Naive thymus-derived CD8-positive, alpha-beta T cell (primary cell): Measurements from ENCODE around the gene EPHB2. TPM values are rescaled to one million over a fixed set of nuclear protein-coding genes. Genes with fewer than 3 reads are reported as not detected.

ENCODE experiments used
- ATAC-seq, 2 donors: fragments of 150-1000 bp; cut with Tn5 transposase in 1 of 2; sonication (Bioruptor Pico), chemical (Tn5 transposase) in 1 of 2; 1 replicate in 1 of 2; 2 replicates in 1 of 2; pipeline ENCODE4 v1.10.0; 2021; ENCODE audit warnings: mild to moderate bottlenecking in 2 of 2, moderate library complexity in 2 of 2
- POLR2A ChIA-PET: fragments of 350-600 bp; sonication (Branson Sonifier 250); formaldehyde crosslinking; loops from one replicate; lab custom pipeline; 2021; ENCODE audit warnings: antibody characterized with exemption; lab: Charles Lee
- DNase-seq, 10 donors: peaks; one replicate each; pipeline versions ENCODE4 v3.0.0 to v3.0.0-alpha.2; 2020 to 2022
- H3K27ac Mint-ChIP-seq, 10 donors: one replicate each; pipeline ENCODE4 v1.8.0; 2020 to 2022; ENCODE audit warnings: mild to moderate bottlenecking in 10 of 10, mixed read lengths in 10 of 10, moderate library complexity in 4 of 10, inconsistent platforms in 1 of 10
- H3K27me3 Mint-ChIP-seq, 5 donors: one replicate each; pipeline ENCODE4 v1.8.0; 2021 to 2022; ENCODE audit warnings: mixed read lengths in 5 of 5
- H3K36me3 Mint-ChIP-seq, 3 donors: one replicate each; pipeline ENCODE4 v1.8.0; 2020 to 2022; ENCODE audit warnings: mixed read lengths in 3 of 3, mild to moderate bottlenecking in 2 of 3, inconsistent platforms in 1 of 3
- H3K4me1 Mint-ChIP-seq, 4 donors: one replicate each; pipeline ENCODE4 v1.8.0; 2021 to 2022; ENCODE audit warnings: mixed read lengths in 4 of 4
- H3K4me3 Mint-ChIP-seq, 10 donors: one replicate each; pipeline ENCODE4 v1.8.0; 2020 to 2022; ENCODE audit warnings: mild to moderate bottlenecking in 10 of 10, mixed read lengths in 10 of 10, moderate library complexity in 6 of 10, inconsistent platforms in 1 of 10
- H3K9me3 Mint-ChIP-seq, 9 donors: one replicate each; pipeline ENCODE4 v1.8.0; 2020 to 2022; ENCODE audit warnings: mixed read lengths in 9 of 9, mild to moderate bottlenecking in 3 of 9, inconsistent platforms in 1 of 9, moderate library complexity in 1 of 9
- polyA plus RNA-seq, 3 donors: library from polyadenylated mRNA; unstranded; fragments of 300-500 nt; fragmentation: Illumina TruSeq; gene quantifications; one replicate each; pipeline ENCODE4 v1.2.3, GENCODE V29; 2021
- total RNA-seq, 8 experiments: library from RNA in 2 of 8; stranded (reverse) in 2 of 8; gene quantifications; one replicate each; pipeline ENCODE4 v1.2.3 and lab custom pipeline; 2021 to 2026

Gene EPHB2
- total and polyA plus RNA-seq, 5 experiments from 2014 or later: 0.21 to 0.25 TPM; not detected in 3

- H3K27ac Mint-ChIP-seq: no peak overlapping the region
- no peak overlapping the region for H3K4me3 Mint-ChIP-seq
- no peaks in the 10 kb centered on the region for H3K9me3 Mint-ChIP-seq
- ATAC-seq: no peak
- H3K27me3 Mint-ChIP-seq: peaks cover 12 to 33% (median 22%) of the 10 kb centered on the region in 5 donors
- no peaks in the 10 kb centered on the region for H3K36me3 Mint-ChIP-seq
- POLR2A ChIA-PET: no interaction called here
- H3K4me1 Mint-ChIP-seq: no peaks in the 10 kb centered on the region
- DNase-seq: no peak
These were observed 33.6 kb upstream of the EPHB2 start for GRCh38 chr1:22676916-22677583.

- H3K4me3 Mint-ChIP-seq: no peak overlapping the region
- no peaks in the 10 kb centered on the region for H3K9me3 Mint-ChIP-seq
- DNase-seq (no peak), ATAC-seq (no peak)
- H3K4me1 Mint-ChIP-seq: no peaks in the 10 kb centered on the region
- POLR2A ChIA-PET: no interaction called here
- H3K27ac Mint-ChIP-seq: no peak overlapping the region
- H3K27me3 Mint-ChIP-seq: peaks cover 7 to 22% (median 17%) of the 10 kb centered on the region in 5 donors
- H3K36me3 Mint-ChIP-seq: no peaks in the 10 kb centered on the region
These were observed 32.4 kb upstream of the EPHB2 start for GRCh38 chr1:22677931-22678896.

GRCh38 chr1:22680726-22681125 is 29.9 kb upstream of the EPHB2 start:
- Mint-ChIP-seq H3K9me3 (no peaks in the 10 kb centered on the region), H3K4me3 (no peak overlapping the region), H3K27me3 (peaks cover 8 to 32% (median 18%) of the 10 kb centered on the region in 5 donors), H3K4me1 (no peaks in the 10 kb centered on the region), H3K36me3 (no peaks in the 10 kb centered on the region), H3K27ac (no peak overlapping the region)
- POLR2A ChIA-PET: no interaction called here
- DNase-seq (no peak), ATAC-seq (no peak)

GRCh38 chr1:22681556-22682276 is 28.9 kb upstream of the EPHB2 start:
- Mint-ChIP-seq H3K36me3 (no peaks in the 10 kb centered on the region), H3K27me3 (peaks cover 8 to 35% (median 25%) of the 10 kb centered on the region in 5 donors), H3K27ac (no peak overlapping the region), H3K4me3 (no peak overlapping the region), H3K9me3 (no peaks in the 10 kb centered on the region), H3K4me1 (no peaks in the 10 kb centered on the region)
- no peak for ATAC-seq
- DNase-seq: no peak
- POLR2A ChIA-PET: no interaction called here

- peaks cover 15 to 47% (median 33%) of the 10 kb centered on the region in 5 donors for H3K27me3 Mint-ChIP-seq
- ATAC-seq (no peak), DNase-seq (peak in 1 of 10 donors; percentile 4)
- POLR2A ChIA-PET: no interaction called here
- no peak overlapping the region for H3K4me3 Mint-ChIP-seq
- H3K4me1 Mint-ChIP-seq: no peaks in the 10 kb centered on the region
- no peaks in the 10 kb centered on the region for H3K9me3 Mint-ChIP-seq
- no peak overlapping the region for H3K27ac Mint-ChIP-seq
- H3K36me3 Mint-ChIP-seq: no peaks in the 10 kb centered on the region
These were observed 27.1 kb upstream of the EPHB2 start for GRCh38 chr1:22683547-22683946.

DNA sequence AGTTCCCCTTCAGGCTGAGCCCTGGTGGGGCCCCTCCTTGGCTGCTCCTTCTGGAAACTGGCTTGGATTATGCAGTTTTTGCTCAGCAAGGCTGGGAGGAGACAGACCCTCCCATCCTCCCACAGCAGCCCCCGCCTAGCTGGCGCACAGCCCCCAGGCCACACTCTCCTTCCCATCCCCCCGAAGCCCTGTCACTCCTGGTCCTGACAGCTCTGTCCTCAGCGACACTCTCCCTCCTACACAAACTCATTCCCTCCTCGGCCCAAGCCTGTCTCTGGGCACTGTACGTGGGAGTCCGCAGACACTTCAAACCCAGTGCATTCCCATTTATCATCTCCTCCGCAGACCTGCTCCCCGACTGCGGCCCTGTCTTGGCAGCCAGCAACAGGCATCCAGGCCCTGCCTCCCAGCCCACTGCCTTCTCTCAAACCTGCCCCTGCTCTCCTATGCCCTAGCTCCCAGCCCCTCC is 25.0 kb upstream of the EPHB2 start:
- ATAC-seq (no peak), DNase-seq (peak in 1 of 10 donors; percentile 26)
- Mint-ChIP-seq H3K27ac (peak overlapping the region in 1 of 10 donors; percentile 77), H3K9me3 (no peaks in the 10 kb centered on the region), H3K4me1 (no peaks in the 10 kb centered on the region), H3K36me3 (no peaks in the 10 kb centered on the region), H3K4me3 (no peak overlapping the region), H3K27me3 (peaks cover 15 to 48% (median 34%) of the 10 kb centered on the region in 5 donors)
- POLR2A ChIA-PET: no interaction called here

DNA sequence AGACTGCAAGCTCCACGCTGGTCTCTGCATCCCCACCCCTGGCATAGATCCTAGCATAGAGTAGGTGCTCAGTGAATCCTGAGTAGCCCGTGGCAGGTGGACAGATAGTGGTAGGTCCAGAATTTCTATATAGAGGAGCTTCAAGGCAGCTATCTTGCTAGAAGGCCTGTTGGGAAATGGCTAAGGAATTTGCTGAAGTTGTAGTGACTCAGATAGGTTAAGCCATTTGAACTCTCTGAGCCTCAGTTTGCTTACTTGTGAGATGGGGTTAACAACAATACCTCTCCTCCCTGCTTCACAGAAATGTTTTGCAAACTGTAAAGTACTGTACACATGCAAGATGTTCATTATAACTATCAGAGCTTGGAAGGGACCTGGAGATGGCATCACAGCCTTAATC is 23.4 kb upstream of the EPHB2 start:
- no peaks in the 10 kb centered on the region for H3K4me1 Mint-ChIP-seq
- H3K27me3 Mint-ChIP-seq: peaks cover 13 to 43% (median 34%) of the 10 kb centered on the region in 5 donors
- H3K4me3 Mint-ChIP-seq: no peak overlapping the region
- ATAC-seq: no peak
- H3K36me3 Mint-ChIP-seq: no peaks in the 10 kb centered on the region
- peak in 1 of 10 donors; percentile 21 for DNase-seq
- POLR2A ChIA-PET: no interaction called here
- no peak overlapping the region for H3K27ac Mint-ChIP-seq
- no peaks in the 10 kb centered on the region for H3K9me3 Mint-ChIP-seq

GRCh38 chr1:22688466-22688865 is 22.2 kb upstream of the EPHB2 start:
- H3K4me1 Mint-ChIP-seq: no peaks in the 10 kb centered on the region
- no peak overlapping the region for H3K4me3 Mint-ChIP-seq
- H3K36me3 Mint-ChIP-seq: no peaks in the 10 kb centered on the region
- H3K27me3 Mint-ChIP-seq: peaks cover 11 to 43% (median 33%) of the 10 kb centered on the region in 5 donors
- H3K27ac Mint-ChIP-seq: no peak overlapping the region
- DNase-seq: no peak
- POLR2A ChIA-PET: no interaction called here
- ATAC-seq: no peak
- H3K9me3 Mint-ChIP-seq: no peaks in the 10 kb centered on the region

DNA sequence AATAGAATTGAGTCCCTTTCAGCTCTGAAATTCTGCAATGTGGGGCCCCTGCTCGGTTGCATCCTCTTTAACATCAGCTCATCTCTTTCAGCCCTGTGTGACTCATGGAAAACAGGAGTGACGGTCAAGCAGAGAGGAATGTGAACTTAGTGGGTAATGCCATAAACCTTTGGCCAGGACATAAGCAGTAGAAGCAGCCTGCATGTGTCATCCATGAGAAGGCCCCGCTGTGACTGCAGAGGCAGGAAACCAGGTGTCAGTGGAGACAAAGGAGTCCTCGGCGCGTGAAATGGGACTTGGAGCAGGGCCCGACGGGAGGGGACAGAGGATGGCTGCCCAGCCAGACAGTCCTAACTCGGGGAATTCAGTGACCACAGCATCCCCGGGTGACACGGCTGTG is 21.1 kb upstream of the EPHB2 start:
- Mint-ChIP-seq H3K9me3 (no peaks in the 10 kb centered on the region), H3K36me3 (no peaks in the 10 kb centered on the region), H3K27ac (no peak overlapping the region), H3K4me1 (no peaks in the 10 kb centered on the region), H3K4me3 (no peak overlapping the region), H3K27me3 (peaks cover 7 to 32% (median 25%) of the 10 kb centered on the region in 5 donors)
- ATAC-seq (no peak), DNase-seq (peak in 1 of 10 donors; percentile 32)
- POLR2A ChIA-PET: no interaction called here

DNA sequence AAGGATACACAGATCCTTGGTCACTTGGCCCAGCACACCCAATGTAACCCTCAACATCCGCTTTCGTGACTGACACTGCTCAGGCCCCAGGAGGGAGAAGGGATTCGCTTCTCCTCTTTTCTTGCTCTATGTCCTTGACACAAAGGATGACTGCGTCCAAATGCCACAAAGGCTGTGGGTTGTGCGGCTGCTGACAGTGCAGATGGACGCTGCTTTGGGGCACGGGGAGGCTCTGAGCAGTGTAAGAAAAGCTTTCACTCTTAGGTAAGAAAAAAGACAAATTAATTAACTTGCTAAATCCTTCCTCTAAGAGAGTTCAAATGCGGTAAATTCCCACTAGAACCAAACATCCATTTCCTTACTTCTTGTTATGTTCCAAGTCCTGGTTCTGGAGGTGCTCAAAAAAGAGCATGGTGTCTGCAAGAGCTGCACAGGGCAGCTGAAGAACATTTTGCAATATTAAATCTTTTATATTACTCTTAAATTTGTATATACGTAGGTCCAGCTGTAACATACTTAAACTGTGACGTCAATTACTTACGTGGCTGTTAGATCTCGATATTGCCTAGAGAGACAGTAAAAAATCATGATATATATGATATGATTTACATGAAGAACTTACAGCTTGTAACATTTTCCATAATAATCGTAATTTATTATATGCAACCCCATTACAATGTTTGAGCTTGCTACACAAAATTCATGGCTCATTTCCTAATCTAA is 19.4 kb upstream of the EPHB2 start:
- ATAC-seq (no peak), DNase-seq (peak in 1 of 10 donors; percentile 4)
- Mint-ChIP-seq H3K36me3 (no peaks in the 10 kb centered on the region), H3K27ac (no peak overlapping the region), H3K9me3 (no peaks in the 10 kb centered on the region), H3K4me3 (no peak overlapping the region), H3K4me1 (no peaks in the 10 kb centered on the region), H3K27me3 (peaks cover 7 to 20% (median 12%) of the 10 kb centered on the region in 5 donors)
- POLR2A ChIA-PET: no interaction called here

GRCh38 chr1:22694172-22694571 is 16.5 kb upstream of the EPHB2 start:
- POLR2A ChIA-PET: no interaction called here
- peaks cover 0 to 3% (median 0%) of the 10 kb centered on the region in 5 donors for H3K27me3 Mint-ChIP-seq
- no peaks in the 10 kb centered on the region for H3K9me3 Mint-ChIP-seq
- no peaks in the 10 kb centered on the region for H3K4me1 Mint-ChIP-seq
- ATAC-seq (no peak), DNase-seq (peak in 1 of 10 donors; percentile 15)
- no peak overlapping the region for H3K27ac Mint-ChIP-seq
- no peak overlapping the region for H3K4me3 Mint-ChIP-seq
- H3K36me3 Mint-ChIP-seq: no peaks in the 10 kb centered on the region

- POLR2A ChIA-PET: no interaction called here
- H3K27me3 Mint-ChIP-seq: peaks cover 0 to 3% (median 0%) of the 10 kb centered on the region in 5 donors
- H3K9me3 Mint-ChIP-seq: no peaks in the 10 kb centered on the region
- no peak overlapping the region for H3K27ac Mint-ChIP-seq
- no peak overlapping the region for H3K4me3 Mint-ChIP-seq
- ATAC-seq: no peak
- no peak for DNase-seq
- H3K36me3 Mint-ChIP-seq: no peaks in the 10 kb centered on the region
- H3K4me1 Mint-ChIP-seq: no peaks in the 10 kb centered on the region
These were observed 14.0 kb upstream of the EPHB2 start for GRCh38 chr1:22696610-22697009.
